HG02852 (cell line): ENCODE measurements around the gene SMAD3.

Experiments used
- ATAC-seq: cut with Tn5 transposase; IDR thresholded peaks from one replicate; pipeline ENCODE4 v1.9.1; 2021; ENCODE audit warnings: mild to moderate bottlenecking, moderate library complexity; ENCODE audit not compliant: unreplicated experiment

The SMAD3 gene

DNA sequence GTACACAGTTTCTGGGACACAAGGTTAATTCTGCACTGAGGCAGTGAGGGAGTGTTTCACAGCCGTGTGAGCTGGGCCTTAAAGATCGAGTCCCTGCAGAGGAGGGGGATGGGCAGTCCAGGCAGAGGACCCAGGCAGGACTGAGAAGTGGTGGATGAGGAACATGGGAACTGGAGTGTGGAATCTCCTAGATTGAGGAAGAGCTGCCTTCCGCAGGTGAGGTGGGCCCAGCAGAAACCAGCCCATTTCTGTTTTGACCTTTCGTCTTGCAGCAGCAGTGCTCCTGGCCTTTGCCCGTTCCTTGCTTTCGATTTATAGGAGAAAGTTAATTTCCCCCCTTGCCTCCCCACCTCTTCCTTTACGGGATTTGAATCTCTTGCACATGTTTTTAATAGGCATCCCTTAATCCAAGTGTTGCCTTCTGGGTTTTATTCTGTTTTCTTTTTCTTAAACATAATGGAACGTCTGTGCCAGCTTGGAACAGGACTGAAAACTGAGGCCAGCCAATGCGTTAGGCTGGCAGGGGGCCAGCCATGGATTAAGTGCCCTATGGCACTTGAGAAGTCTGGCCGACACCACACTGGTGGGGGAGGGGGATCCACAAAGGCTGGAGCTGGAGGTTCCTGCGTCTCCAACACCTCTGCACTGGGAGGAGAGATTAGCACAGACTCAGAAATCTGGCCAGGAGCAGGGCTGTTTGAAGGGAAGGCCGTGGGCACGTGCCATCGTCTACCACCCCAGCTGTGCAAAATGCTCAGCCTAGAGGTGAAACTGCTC lies 111.0 kb downstream of the SMAD3 start:
- no peak for ATAC-seq

DNA sequence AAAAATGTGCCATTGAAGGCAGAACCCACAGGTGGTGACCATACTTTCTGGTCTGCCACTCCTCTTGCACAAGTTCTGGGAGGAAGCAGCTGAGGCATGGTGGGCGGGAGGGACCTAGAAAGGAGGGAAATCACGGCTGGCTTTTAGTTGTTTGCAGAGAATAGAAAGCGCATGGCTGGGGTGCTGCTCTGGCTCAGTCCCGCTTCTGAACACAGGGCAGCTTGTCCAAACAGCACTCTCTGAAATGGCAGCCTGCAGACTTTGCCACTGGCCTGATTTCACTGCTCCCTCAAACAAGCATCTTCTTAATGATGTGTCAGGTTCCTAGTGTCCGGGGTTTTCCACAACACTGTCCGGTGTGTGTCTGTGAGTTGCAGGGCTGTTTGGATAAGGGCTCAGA lies 112.3 kb downstream of the SMAD3 start:
- ATAC-seq = no peak

DNA sequence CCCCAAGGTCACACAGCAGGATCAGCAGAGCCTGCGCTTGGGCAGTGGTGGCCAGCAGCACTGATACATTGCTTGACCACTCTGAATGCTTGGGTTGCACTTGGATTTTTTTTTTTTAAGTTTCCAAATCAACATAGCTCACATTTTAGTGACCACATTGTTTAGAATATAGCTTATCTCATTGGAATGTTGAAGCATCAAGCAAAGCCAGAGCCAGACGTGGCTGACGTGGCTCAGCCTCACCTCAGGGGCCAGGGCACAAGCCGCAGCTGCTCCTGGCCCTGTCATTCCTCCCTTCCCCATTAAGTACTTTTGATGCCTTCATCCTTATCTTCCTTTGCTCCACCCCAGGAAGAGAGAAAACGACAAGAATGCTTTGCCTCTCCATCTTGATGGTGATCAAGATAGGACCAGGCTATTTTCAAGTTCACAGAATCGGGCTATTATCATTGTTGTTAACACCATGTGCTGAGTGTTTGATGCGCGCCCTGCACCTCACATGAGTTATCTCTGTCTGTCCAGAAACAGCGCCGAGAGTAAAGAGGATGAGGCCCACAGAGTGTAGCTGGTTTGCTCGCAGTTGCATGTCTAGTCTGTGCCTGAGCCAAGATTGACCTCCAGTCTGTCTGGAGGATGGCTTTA lies 113.3 kb downstream of the SMAD3 start:
- no peak for ATAC-seq

DNA sequence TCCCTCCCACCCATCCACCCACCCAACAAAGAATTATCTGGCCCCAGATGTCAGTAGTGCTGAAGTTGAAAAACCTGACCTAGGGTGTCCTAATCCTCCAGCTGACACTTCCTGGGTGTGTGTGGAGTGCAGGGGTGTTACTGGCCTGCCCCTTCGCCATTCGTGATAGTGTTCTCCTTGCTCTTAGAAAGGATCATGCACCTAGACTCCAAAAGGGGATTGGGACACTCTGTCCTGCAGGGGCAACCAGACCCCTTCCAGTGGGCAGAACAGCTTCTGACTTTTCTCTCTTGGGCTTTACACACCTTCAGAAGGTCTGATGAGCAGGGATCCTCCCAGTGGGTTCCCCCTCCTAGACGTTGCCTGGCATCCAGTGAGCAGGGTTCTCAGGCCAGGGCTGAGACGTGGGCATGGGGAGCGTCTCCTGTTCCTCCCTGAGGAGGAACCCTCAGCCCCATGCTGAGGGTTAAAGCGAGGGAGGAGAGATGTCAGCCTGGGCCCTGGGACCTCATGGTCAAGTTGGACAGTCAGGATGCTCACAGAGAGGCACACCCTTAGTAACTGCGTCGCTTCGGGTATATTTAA lies 114.1 kb downstream of the SMAD3 start:
- ATAC-seq = no peak

DNA sequence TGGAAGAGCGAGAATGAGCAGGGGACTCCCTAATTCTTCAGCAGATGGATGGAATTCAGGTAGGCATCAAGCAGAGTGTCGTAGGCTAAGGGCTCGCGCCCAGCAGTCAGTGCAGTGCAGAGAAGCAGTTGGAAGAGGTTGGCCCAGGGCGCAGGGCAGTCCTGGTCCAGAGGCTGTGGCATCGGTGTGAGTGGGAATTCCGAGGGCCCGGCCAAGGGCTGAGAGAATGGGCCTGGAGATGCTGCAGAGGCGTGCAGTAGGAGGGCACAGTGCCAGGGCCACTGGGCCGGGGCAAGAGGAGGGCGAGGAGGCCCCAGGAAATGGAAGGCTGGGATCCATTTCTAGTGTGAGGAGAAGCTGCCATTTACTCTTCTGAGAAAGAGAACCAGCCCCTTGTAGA lies 114.6 kb downstream of the SMAD3 start:
- ATAC-seq = no peak

DNA sequence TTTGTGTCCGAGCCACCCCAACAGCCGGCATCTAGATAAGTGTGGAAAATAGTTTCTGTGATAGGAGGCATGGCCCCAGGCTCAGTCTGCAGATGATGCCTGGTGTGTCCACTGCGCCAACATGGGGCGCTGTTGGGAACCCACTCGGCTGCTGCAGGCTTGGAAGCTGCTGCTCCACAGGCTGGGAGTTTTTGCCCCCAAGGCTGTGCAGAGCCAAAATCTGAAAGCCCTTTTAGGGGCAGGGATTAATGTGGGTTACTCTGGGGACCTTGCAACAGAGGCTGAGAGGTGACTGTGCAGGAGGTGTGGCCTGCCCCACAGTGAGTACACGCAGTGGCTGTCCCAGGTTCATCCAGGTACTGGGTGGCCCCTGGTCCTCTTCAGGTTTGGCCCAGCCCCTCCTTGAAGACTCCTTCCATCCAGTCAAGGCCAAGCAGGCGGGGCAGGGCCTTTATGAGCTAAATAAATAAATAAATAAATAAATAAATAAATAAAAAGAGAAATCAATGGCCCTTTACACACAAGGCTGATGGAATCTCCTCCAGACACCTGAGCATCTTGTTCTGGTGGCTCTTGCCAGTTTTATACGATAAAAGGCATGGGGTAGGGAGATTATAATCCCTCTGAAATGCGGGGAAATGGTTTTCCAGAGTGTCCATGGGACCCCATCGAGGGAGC lies 115.3 kb downstream of the SMAD3 start:
- no peak for ATAC-seq

DNA sequence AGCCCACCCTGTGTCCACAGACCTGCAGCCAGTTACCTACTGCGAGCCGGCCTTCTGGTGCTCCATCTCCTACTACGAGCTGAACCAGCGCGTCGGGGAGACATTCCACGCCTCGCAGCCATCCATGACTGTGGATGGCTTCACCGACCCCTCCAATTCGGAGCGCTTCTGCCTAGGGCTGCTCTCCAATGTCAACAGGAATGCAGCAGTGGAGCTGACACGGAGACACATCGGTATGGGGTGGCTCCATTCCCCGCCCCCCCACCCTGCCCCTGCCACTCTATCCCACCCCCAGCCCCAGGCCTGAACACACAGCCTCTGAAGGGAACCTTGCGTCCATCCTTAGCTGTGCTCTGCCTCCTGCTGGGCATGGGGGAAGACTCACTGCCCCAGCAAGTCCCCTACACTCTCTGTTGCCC lies 115.8 kb downstream of the SMAD3 start:
- no peak for ATAC-seq

DNA sequence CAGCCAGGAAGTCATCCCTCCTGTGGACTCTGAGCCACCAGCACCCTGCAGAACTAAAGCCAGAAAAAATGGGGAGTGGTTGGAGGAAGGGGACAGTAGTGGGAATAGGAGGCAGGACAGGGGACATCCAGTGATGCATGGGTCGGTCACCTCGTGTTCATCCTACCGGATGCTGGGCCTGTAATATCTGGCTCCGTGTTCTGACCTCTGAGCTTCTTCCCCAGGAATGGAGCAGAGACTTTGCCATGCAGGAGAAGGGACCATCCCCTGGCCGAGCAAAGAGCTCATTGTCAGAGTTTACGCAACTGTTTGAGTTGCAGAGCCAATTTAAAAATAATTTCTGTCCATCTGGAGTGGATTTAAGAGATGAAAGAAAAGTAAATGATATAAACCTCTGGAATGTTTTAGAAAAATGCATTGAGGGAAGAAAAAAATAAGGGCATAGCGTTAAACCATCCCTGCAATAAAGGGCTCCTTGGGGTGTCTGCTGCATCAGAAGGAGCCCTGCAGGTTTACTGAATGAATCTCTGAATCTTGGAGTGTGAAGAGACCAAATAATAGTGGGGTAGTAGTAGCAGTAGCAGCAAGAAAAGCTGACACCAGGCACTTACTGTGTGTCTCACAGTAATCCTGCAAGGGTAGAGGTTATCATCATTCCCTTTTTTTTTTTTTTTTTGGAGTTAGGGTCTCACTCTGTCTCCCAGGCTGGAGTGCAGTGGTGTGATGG lies 118.2 kb downstream of the SMAD3 start:
- ATAC-seq = no peak

DNA sequence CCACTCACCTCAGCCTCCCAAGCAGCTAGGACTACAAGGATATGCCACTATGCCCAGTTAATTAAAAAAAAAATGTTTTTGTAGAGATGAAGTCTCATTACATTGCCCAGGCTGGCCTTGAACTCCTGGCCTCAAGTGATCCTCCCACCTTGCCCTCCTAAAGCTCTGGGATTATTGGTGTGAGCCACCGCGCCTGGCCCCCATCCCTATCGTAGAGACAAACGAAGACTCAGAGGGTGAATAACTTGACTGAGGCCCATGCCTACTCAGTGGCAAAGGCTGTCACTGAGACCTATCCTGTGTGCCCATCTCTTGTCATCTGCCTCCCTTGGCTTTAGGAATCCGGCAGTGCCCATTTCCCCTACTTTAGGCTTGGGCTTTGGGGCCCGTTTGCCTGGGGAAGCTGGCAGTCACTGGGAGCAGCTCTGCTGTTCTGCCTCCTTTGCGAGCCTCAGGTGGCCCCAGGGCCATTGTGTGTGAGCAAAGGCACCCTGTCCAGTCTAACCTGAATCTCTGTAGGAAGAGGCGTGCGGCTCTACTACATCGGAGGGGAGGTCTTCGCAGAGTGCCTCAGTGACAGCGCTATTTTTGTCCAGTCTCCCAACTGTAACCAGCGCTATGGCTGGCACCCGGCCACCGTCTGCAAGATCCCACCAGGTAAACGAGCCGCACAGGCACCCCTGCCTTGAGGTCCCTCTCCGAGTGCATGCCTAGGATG lies 119.0 kb downstream of the SMAD3 start:
- ATAC-seq = no peak

DNA sequence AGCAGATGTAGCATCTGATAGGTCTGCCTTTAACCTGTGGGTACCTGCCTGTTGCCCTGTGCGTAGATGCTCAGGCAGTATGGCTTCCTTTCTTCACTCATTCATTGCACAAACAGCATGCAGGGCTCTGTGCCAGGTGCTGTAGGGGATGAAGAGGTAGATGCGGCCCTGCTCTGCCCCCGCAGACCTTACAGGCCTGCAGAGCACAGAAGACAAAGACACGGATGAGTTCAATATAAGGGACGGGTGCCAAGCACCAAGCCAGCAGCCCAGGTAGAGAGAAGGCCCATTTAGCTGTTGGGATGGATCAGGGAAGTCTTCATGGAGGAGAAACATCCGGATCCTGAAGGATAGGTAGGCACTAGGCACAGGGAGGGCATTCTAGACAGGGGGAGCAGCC lies 119.6 kb downstream of the SMAD3 start:
- ATAC-seq = no peak

DNA sequence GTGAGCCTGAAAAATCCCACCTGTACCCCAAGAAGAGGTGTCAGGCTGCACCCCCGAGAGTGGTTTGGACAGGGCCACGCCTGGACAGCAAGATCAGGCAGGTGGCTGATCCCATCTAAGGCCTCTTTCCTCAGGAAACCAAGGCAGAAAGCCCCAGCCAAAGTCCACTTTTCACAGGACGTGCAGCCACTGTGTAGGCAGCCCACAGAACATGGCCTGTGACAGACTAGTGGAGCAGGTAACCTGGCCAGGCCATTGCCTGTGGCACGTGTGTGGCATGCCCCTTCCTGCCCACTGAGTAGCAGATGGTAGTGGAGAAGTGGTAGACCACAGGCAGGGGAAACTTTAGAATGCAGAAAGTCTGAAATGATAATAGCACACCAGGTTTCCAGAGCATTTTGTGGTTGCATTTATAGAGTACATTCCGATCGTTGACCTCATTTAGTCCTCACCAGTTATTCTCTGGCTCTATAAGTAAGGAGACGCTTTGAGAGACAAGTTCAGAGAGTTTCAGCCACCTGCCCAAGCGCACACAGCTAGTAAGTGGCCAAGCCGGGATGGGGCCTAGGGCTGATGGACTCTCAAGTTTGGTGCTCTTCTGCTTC lies 120.3 kb downstream of the SMAD3 start:
- ATAC-seq = no peak

DNA sequence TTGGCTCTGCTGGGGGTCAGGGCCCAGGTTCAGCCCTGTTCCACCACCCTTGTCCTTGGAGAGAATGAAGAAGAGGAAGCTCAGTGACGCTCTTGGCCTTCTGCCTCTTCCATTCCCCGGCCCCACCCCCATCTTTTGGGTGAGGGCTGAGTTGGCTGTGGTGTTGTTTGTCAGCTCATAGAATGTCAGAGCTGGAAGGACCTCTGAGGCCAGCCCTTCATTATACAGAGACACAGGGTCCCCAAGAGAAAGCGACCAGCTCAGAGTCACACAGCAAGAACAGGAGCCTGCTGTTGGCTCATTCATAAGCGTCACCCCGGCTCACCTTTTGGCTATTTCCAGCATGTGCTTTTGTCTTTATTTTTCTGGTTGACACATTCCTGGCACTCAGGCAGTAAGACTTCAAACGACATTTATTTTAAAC lies 120.8 kb downstream of the SMAD3 start:
- ATAC-seq = no peak

DNA sequence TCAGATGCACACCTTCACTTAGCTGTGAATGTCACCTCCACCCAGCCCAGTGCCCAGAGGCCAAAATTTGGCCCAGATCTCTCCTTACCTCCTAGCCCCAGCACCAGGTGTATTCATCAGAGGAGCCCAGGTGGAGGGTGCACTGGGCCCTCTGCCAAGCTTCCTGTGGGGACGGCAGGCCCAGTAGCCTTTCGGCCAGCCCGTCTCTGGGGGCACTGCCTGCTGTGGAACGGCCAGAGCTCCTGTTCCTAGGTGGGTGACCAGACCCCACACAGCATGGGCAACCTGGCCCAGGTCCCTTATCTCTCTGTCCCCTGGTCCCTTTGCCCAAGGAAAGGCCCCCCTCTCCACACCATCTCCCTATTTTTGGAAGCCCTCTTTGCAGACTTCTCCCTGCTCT lies 121.3 kb downstream of the SMAD3 start:
- no peak for ATAC-seq

DNA sequence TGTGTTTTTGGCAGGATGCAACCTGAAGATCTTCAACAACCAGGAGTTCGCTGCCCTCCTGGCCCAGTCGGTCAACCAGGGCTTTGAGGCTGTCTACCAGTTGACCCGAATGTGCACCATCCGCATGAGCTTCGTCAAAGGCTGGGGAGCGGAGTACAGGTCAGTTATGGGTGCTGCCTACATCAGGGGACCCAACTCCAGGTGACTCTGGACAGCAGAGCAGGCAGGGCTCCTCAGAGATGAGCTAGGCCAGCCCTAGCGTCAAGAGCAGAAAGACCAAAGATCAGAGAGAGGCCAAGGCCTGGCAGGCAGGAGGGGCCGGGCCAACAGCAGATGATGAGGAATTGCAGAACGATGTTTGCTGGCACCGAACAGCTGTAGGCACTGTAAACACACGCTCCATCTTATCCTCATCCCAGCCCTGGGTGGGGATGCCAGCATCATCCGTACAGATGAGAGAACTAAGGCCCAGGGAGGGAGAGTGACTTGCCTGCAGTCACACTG lies 122.0 kb downstream of the SMAD3 start:
- ATAC-seq = no peak

DNA sequence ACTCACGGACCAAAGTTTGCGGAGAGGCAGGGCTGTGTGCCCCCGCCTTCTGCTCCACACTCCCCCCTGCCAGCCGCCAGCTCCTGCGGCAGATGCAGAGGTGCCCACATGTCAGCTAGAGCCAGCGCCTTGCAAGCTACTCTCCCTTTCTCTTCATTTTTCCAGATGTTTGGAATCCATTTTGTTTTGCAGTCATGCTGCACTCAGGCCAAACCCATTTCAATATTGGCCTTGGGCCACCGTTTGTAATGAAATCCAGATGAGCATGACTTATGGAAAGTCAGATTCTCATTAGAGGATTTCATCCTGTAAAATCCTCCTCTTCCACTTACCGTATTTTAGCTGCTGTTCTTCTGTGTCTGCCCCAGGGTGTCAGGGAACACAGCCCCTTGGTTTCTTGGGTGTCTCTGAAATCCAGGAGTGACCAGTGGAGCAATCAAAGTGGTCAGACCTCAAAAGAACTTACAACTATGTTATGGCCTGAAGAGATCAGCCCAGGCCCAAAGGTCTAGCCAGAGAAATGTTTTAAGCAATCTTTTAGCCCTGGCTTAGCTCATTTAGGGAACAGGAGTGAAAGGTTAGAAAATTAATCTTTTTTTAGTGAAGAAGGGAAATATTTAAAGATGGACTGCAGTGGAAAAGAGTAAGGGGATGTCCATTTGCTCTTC lies 123.3 kb downstream of the SMAD3 start:
- no peak for ATAC-seq

DNA sequence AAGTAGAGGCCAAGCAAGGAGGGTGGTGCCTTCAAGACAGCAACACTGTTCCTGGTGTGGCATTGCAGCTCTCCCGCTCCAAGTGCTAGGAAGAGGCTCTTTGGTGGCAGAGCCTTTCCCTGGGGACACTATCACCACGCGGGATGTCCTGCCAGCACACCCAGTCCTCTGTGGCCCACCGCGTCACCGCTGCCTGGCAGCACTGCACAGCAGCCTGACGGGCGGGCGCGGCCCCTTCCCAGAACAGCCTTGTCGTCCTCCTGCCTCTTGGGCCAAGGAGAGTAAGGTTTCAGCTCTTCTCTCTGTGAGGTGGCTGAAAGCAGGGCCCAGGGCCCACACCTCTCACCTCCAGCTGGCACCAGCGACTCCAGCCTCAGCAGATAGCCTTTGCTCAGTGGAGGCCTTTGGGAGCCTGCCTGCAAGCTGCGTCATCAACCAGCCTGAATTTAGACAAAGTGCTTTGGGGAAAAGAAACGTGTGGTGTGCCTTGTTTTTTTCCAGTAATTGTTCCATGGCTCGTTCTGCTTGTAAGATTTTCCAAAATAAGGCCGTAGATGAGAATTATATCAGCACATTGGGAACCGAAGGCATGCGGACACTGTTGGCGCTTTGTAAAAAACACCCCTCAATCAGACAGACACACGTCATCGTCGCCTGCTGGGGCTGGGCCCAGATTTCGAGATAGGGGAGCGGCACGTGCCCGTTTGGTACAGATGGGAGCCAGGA lies 124.1 kb downstream of the SMAD3 start:
- no peak for ATAC-seq

DNA sequence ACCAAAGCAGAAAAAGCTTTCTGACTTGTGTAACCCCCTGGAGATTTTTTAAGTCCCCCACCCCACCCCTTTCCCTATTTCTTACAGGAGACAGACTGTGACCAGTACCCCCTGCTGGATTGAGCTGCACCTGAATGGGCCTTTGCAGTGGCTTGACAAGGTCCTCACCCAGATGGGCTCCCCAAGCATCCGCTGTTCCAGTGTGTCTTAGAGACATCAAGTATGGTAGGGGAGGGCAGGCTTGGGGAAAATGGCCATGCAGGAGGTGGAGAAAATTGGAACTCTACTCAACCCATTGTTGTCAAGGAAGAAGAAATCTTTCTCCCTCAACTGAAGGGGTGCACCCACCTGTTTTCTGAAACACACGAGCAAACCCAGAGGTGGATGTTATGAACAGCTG lies 124.9 kb downstream of the SMAD3 start:
- no peak for ATAC-seq

DNA sequence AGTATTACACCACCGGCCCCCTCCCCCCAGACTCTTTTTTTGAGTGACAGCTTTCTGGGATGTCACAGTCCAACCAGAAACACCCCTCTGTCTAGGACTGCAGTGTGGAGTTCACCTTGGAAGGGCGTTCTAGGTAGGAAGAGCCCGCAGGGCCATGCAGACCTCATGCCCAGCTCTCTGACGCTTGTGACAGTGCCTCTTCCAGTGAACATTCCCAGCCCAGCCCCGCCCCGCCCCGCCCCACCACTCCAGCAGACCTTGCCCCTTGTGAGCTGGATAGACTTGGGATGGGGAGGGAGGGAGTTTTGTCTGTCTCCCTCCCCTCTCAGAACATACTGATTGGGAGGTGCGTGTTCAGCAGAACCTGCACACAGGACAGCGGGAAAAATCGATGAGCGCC lies 125.4 kb downstream of the SMAD3 start:
- no peak for ATAC-seq
